ENCODE measurements around the gene TMEM266. TPM values are rescaled to one million over a fixed set of nuclear protein-coding genes. Genes with fewer than 3 reads are reported as not detected.

Gene TMEM266
- total RNA-seq, 1 experiment from 2014 or later: not detected

DNA sequence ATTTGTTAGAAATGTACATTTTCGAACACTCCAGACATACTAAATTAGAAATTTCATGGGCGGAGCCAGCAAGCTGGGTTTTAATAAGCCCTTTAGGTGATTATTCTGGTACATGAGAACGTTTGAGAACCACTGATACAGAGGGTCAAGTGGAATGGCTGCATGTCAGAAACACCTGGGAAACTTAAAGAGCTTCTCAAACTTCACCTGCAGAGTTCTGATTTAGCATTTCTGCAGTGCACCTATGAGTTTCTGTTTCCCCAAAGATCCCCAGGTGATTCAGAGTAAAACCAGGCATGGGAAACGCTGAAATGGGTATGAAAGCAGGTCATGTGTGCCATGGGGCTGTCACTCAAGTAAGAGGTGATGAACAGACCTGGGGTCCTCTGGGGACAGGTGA lies 68.1 kb downstream of the TMEM266 start:
- Histone ChIP-seq H3K4me3 (ENCODE audit: low read length) (no peak overlapping the region), H3K27ac (ENCODE audit: low read length) (no peak overlapping the region), H3F3A (ENCODE audit: low read length, unreplicated experiment) (no peaks in the 10 kb centered on the region), H4K20me1 (ENCODE audit: low read length) (no peaks in the 10 kb centered on the region), H3K9me2 (replicated peaks; ENCODE audit: low read length) (no peaks in the 10 kb centered on the region), H3K4me2 (ENCODE audit: low read length) (no peak overlapping the region), H2AFZ (ENCODE audit: low read length) (no peak overlapping the region), H3K79me2 (ENCODE audit: low read length) (no peaks in the 10 kb centered on the region), H3K27me3 (ENCODE audit: low read length) (peaks cover 22% of the 10 kb centered on the region), H3K9me3 (ENCODE audit: low read length) (no peaks in the 10 kb centered on the region), H3K36me3 (ENCODE audit: low read depth, low read length) (no peaks in the 10 kb centered on the region), H3K9ac (ENCODE audit: low read length) (no peak overlapping the region), H3K4me1 (ENCODE audit: insufficient read depth, low read length) (no peaks in the 10 kb centered on the region)
- TF ChIP-seq EZH2phosphoT487 (IDR thresholded peaks at IDR 0.05; ENCODE audit: borderline replicate concordance, low read length) (no peak), EZH2 (IDR thresholded peaks at IDR 0.05; ENCODE audit: low read length, unreplicated experiment) (no peak)
- TF ChIP-seq, protein P1, sequence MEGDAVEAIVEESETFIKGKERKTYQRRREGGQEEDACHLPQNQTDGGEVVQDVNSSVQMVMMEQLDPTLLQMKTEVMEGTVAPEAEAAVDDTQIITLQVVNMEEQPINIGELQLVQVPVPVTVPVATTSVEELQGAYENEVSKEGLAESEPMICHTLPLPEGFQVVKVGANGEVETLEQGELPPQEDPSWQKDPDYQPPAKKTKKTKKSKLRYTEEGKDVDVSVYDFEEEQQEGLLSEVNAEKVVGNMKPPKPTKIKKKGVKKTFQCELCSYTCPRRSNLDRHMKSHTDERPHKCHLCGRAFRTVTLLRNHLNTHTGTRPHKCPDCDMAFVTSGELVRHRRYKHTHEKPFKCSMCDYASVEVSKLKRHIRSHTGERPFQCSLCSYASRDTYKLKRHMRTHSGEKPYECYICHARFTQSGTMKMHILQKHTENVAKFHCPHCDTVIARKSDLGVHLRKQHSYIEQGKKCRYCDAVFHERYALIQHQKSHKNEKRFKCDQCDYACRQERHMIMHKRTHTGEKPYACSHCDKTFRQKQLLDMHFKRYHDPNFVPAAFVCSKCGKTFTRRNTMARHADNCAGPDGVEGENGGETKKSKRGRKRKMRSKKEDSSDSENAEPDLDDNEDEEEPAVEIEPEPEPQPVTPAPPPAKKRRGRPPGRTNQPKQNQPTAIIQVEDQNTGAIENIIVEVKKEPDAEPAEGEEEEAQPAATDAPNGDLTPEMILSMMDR (conservative IDR thresholded peaks at IDR 0.05; ENCODE audit: low read depth, low read length): no peak
- CTCF ChIA-PET: interaction anchor here (1.4 kb wide), 1 partner anchor 11 kb away, joined by 5 read pairs; no protein-coding TSS in a partner anchor
- DNase-seq (no peak), ATAC-seq (no peak)
- POLR2A ChIA-PET (ENCODE audit: unreplicated experiment): no interaction called here
- intact Hi-C loops (cut with micrococcal nuclease): no loop called here
- BruUV-seq (replicated peaks): no TSS peak

DNA sequence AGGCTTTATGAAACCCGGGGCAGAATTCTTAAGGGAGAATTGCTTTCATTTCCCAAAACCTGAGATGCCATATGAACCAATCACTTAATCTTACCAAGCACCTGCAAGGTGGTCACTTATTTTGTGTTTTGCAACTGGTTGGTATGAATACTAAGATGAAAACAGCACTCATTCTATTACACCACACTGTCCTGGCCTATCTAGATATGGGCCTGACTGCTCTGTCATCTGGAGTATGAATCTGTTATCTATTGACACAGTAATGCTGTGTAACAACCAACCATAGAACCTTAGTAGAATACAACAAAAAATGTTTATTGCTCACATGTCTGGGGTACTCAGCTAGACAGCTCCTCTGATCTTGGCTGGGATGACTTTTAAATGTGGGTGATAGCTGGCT lies 74.8 kb downstream of the TMEM266 start:
- DNase-seq: no peak
- no peaks in the 10 kb centered on the region for H4K20me1 ChIP-seq (ENCODE audit: low read length)
- BruUV-seq (replicated peaks): no TSS peak
- no peak overlapping the region for H3K9ac ChIP-seq (ENCODE audit: low read length)
- H3K36me3 ChIP-seq (ENCODE audit: low read depth, low read length): no peaks in the 10 kb centered on the region
- no peak overlapping the region for H3K4me3 ChIP-seq (ENCODE audit: low read length)
- ChIA-PET POLR2A (ENCODE audit: unreplicated experiment) (interaction anchor here (0.6 kb wide), 1 partner anchor 747 kb away, joined by 7 read pairs; no protein-coding TSS in a partner anchor), CTCF (no interaction called here)
- no peaks in the 10 kb centered on the region for H3K9me3 ChIP-seq (ENCODE audit: low read length)
- intact Hi-C loops (cut with micrococcal nuclease): loop anchor here (10.0 kb wide), 1 partner anchor 210 kb away; no protein-coding TSS in a partner anchor
- ATAC-seq: no peak
- H2AFZ ChIP-seq (ENCODE audit: low read length): no peak overlapping the region
- no peak overlapping the region for H3K27ac ChIP-seq (ENCODE audit: low read length)
- H3K79me2 ChIP-seq (ENCODE audit: low read length): no peaks in the 10 kb centered on the region
- TF ChIP-seq EZH2phosphoT487 (IDR thresholded peaks at IDR 0.05; ENCODE audit: borderline replicate concordance, low read length): no peak
- no peak for TF ChIP-seq EZH2 (IDR thresholded peaks at IDR 0.05; ENCODE audit: low read length, unreplicated experiment)
- TF ChIP-seq, protein P1 (conservative IDR thresholded peaks at IDR 0.05; ENCODE audit: low read depth, low read length): no peak
- no peaks in the 10 kb centered on the region for H3K4me1 ChIP-seq (ENCODE audit: insufficient read depth, low read length)
- peaks cover 15% of the 10 kb centered on the region for H3K27me3 ChIP-seq (ENCODE audit: low read length)
- no peaks in the 10 kb centered on the region for H3F3A ChIP-seq (ENCODE audit: low read length, unreplicated experiment)
- H3K4me2 ChIP-seq (ENCODE audit: low read length): no peak overlapping the region
- no peaks in the 10 kb centered on the region for H3K9me2 ChIP-seq (replicated peaks; ENCODE audit: low read length)

DNA sequence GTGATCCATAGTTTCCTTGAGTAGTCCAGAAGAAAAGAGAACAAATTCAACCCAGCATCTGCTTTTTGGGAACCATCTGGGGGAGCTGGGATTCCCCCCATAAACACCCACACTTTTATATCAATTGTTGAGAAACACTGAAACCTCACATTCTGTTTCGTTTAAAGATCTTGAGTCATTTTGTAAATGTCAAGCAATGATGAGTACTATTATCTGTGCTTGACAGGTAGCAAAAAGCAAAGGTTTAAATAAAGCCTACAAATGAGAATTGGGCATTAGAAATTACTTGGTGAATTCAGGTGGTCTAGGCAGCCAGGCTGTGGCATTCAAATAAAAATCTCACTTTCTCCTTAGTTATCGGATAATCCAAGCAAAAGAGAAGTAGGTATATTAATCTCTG lies 75.7 kb downstream of the TMEM266 start:
- TF ChIP-seq EZH2phosphoT487 (IDR thresholded peaks at IDR 0.05; ENCODE audit: borderline replicate concordance, low read length) (no peak), EZH2 (IDR thresholded peaks at IDR 0.05; ENCODE audit: low read length, unreplicated experiment) (no peak)
- TF ChIP-seq, protein P1 (conservative IDR thresholded peaks at IDR 0.05; ENCODE audit: low read depth, low read length): no peak
- intact Hi-C loops (cut with micrococcal nuclease): loop anchor here (10.0 kb wide), 1 partner anchor 211 kb away; no protein-coding TSS in a partner anchor
- DNase-seq (no peak), ATAC-seq (no peak)
- Histone ChIP-seq H3K27me3 (ENCODE audit: low read length) (peaks cover 12% of the 10 kb centered on the region), H3K9ac (ENCODE audit: low read length) (no peak overlapping the region), H3K4me2 (ENCODE audit: low read length) (no peak overlapping the region), H4K20me1 (ENCODE audit: low read length) (no peaks in the 10 kb centered on the region), H3K36me3 (ENCODE audit: low read depth, low read length) (no peaks in the 10 kb centered on the region), H3K79me2 (ENCODE audit: low read length) (no peaks in the 10 kb centered on the region), H3K9me2 (replicated peaks; ENCODE audit: low read length) (no peaks in the 10 kb centered on the region), H3F3A (ENCODE audit: low read length, unreplicated experiment) (no peaks in the 10 kb centered on the region), H3K27ac (ENCODE audit: low read length) (no peak overlapping the region), H3K4me1 (ENCODE audit: insufficient read depth, low read length) (no peaks in the 10 kb centered on the region), H3K9me3 (ENCODE audit: low read length) (no peaks in the 10 kb centered on the region), H3K4me3 (ENCODE audit: low read length) (no peak overlapping the region), H2AFZ (ENCODE audit: low read length) (no peak overlapping the region)
- ChIA-PET POLR2A (ENCODE audit: unreplicated experiment) (no interaction called here), CTCF (no interaction called here)
- no TSS peak for BruUV-seq (replicated peaks)
